Loucy (cell line): ENCODE results near the gene CDH12.

ENCODE experiments used
- H2AFZ ChIP-seq: fragments of 200-600 bp; sonication (generic); 2 replicates; pipeline ENCODE4 v1.6.0; 2016; ENCODE audit warnings: antibody characterized with exemption, mild to moderate bottlenecking, low read length, moderate library complexity
- H3F3A ChIP-seq: fragments of 200-600 bp; 2 replicates; pipeline ENCODE4 v1.6.0; 2016; ENCODE audit warnings: antibody characterized with exemption, low read depth, mild to moderate bottlenecking
- H3K27me3 ChIP-seq: fragments of 200-600 bp; sonication (generic); 2 replicates; pipeline ENCODE4 v1.6.1; 2014; ENCODE audit warnings: low read length, mild to moderate bottlenecking; ENCODE audit not compliant: insufficient read depth, poor library complexity, severe bottlenecking
- H3K36me3 ChIP-seq: fragments of 200-600 bp; sonication (generic); 2 replicates; pipeline ENCODE4 v1.6.1; 2016; ENCODE audit warnings: low read length; ENCODE audit not compliant: insufficient read depth
- H3K4me1 ChIP-seq: fragments of 200-600 bp; sonication (generic); 2 replicates; pipeline ENCODE4 v1.5.1; 2014; ENCODE audit warnings: low read length, mild to moderate bottlenecking; ENCODE audit not compliant: insufficient read depth, poor library complexity, severe bottlenecking
- H3K4me2 ChIP-seq: fragments of 200-600 bp; sonication (generic); 2 replicates; pipeline ENCODE4 v1.6.0; 2014; ENCODE audit warnings: antibody characterized with exemption, low read length, low read depth, mild to moderate bottlenecking; ENCODE audit not compliant: poor library complexity, severe bottlenecking
- H3K4me3 ChIP-seq: fragments of 200-600 bp; sonication (generic); 2 replicates; pipeline ENCODE4 v1.5.1; 2014; ENCODE audit warnings: low read length, mild to moderate bottlenecking, mixed read lengths; ENCODE audit not compliant: poor library complexity, severe bottlenecking
- H3K79me2 ChIP-seq: fragments of 200-600 bp; sonication (generic); 2 replicates; pipeline ENCODE4 v1.6.1; 2014; ENCODE audit warnings: low read length; ENCODE audit not compliant: insufficient read depth
- H3K9ac ChIP-seq: fragments of 200-600 bp; sonication (generic); 2 replicates; pipeline ENCODE4 v1.6.0; 2014; ENCODE audit warnings: mild to moderate bottlenecking, low read depth, low read length, moderate library complexity; ENCODE audit not compliant: poor library complexity, severe bottlenecking
- H3K9me2 ChIP-seq: fragments of 200-600 bp; sonication (generic); replicated peaks from 2 replicates; pipeline ENCODE4 v1.6.1; 2016; ENCODE audit warnings: low read depth, low read length, mixed read lengths
- H3K9me3 ChIP-seq: fragments of 200-600 bp; sonication (generic); 2 replicates; pipeline ENCODE4 v1.6.1; 2014; ENCODE audit warnings: mild to moderate bottlenecking, antibody characterized with exemption, low read length, low read depth; ENCODE audit not compliant: insufficient read depth
- H4K20me1 ChIP-seq: fragments of 200-600 bp; sonication (generic); 2 replicates; pipeline ENCODE4 v1.6.0; 2014; ENCODE audit warnings: antibody characterized with exemption, low read length, mild to moderate bottlenecking; ENCODE audit not compliant: insufficient read depth, poor library complexity, severe bottlenecking
- CTCF ChIP-seq: fragments of 200-600 bp; sonication (generic); conservative IDR thresholded peaks from 2 replicates; pipeline ENCODE4 v1.5.1; 2014; ENCODE audit warnings: mild to moderate bottlenecking, antibody characterized with exemption, low read length
- EZH2phosphoT487 ChIP-seq: fragments of 200-600 bp; IDR thresholded peaks from 2 replicates; pipeline ENCODE4 v1.6.1; 2018; ENCODE audit warnings: antibody characterized with exemption, mild to moderate bottlenecking, moderate library complexity, borderline replicate concordance

The CDH12 gene

GRCh38 chr5:22554475-22554874 is 298.7 kb downstream of the CDH12 start:
- Histone ChIP-seq H3F3A (no peaks in the 10 kb centered on the region), H3K27me3 (no peaks in the 10 kb centered on the region), H3K4me2 (no peak overlapping the region), H3K36me3 (no peaks in the 10 kb centered on the region), H4K20me1 (no peaks in the 10 kb centered on the region), H3K79me2 (no peaks in the 10 kb centered on the region), H3K9me3 (no peaks in the 10 kb centered on the region), H3K4me3 (no peak overlapping the region), H3K4me1 (no peaks in the 10 kb centered on the region), H3K9me2 (no peaks in the 10 kb centered on the region), H2AFZ (no peak overlapping the region), H3K9ac (no peak overlapping the region)
- no peak for TF ChIP-seq CTCF
- no peak for TF ChIP-seq EZH2phosphoT487

GRCh38 chr5:22549876-22550671 is 303.1 kb downstream of the CDH12 start:
- no peak for TF ChIP-seq EZH2phosphoT487
- no peak for TF ChIP-seq CTCF
- H3K36me3 ChIP-seq = no peaks in the 10 kb centered on the region
- H2AFZ ChIP-seq = no peak overlapping the region
- no peaks in the 10 kb centered on the region for H3F3A ChIP-seq
- no peaks in the 10 kb centered on the region for H3K27me3 ChIP-seq
- H3K4me2 ChIP-seq = no peak overlapping the region
- H4K20me1 ChIP-seq = no peaks in the 10 kb centered on the region
- no peaks in the 10 kb centered on the region for H3K79me2 ChIP-seq
- no peaks in the 10 kb centered on the region for H3K4me1 ChIP-seq
- no peak overlapping the region for H3K4me3 ChIP-seq
- no peak overlapping the region for H3K9ac ChIP-seq
- no peaks in the 10 kb centered on the region for H3K9me3 ChIP-seq
- no peaks in the 10 kb centered on the region for H3K9me2 ChIP-seq

GRCh38 chr5:22542340-22542739 is 310.8 kb downstream of the CDH12 start:
- TF ChIP-seq EZH2phosphoT487 = no peak

GRCh38 chr5:22541037-22541436 is 312.1 kb downstream of the CDH12 start:
- H3F3A ChIP-seq = no peaks in the 10 kb centered on the region
- TF ChIP-seq EZH2phosphoT487 (no peak), CTCF (no peak)
- H3K79me2 ChIP-seq = no peaks in the 10 kb centered on the region
- no peaks in the 10 kb centered on the region for H3K27me3 ChIP-seq
- H3K36me3 ChIP-seq = no peaks in the 10 kb centered on the region
- H3K4me2 ChIP-seq = no peak overlapping the region
- no peaks in the 10 kb centered on the region for H3K4me1 ChIP-seq
- H3K4me3 ChIP-seq = no peak overlapping the region
- no peak overlapping the region for H2AFZ ChIP-seq
- no peaks in the 10 kb centered on the region for H3K9me3 ChIP-seq
- H4K20me1 ChIP-seq = no peaks in the 10 kb centered on the region
- H3K9ac ChIP-seq = no peak overlapping the region
- H3K9me2 ChIP-seq = no peaks in the 10 kb centered on the region

More at GRCh38 chr5:22542340-22542739, 310.8 kb downstream of the CDH12 start:
- H3K36me3 ChIP-seq = no peaks in the 10 kb centered on the region
- no peak overlapping the region for H3K4me3 ChIP-seq
- H3K27me3 ChIP-seq = no peaks in the 10 kb centered on the region
- H3K9me2 ChIP-seq = no peaks in the 10 kb centered on the region
- H3K9me3 ChIP-seq = no peaks in the 10 kb centered on the region
- no peaks in the 10 kb centered on the region for H4K20me1 ChIP-seq
- H2AFZ ChIP-seq = no peak overlapping the region
- H3F3A ChIP-seq = no peaks in the 10 kb centered on the region
- H3K4me2 ChIP-seq = no peak overlapping the region
- H3K4me1 ChIP-seq = no peaks in the 10 kb centered on the region
- no peak overlapping the region for H3K9ac ChIP-seq
- H3K79me2 ChIP-seq = no peaks in the 10 kb centered on the region
